Suppressor macrophage treated with lipopolysaccharide for 1 hour (primary cell): Measurements from ENCODE around the gene SGCB.

Experiments used
- DNase-seq, 3 donors: peaks; one replicate each; pipeline ENCODE4 v3.0.0-alpha.2; 2020 to 2022

The SGCB gene

DNA sequence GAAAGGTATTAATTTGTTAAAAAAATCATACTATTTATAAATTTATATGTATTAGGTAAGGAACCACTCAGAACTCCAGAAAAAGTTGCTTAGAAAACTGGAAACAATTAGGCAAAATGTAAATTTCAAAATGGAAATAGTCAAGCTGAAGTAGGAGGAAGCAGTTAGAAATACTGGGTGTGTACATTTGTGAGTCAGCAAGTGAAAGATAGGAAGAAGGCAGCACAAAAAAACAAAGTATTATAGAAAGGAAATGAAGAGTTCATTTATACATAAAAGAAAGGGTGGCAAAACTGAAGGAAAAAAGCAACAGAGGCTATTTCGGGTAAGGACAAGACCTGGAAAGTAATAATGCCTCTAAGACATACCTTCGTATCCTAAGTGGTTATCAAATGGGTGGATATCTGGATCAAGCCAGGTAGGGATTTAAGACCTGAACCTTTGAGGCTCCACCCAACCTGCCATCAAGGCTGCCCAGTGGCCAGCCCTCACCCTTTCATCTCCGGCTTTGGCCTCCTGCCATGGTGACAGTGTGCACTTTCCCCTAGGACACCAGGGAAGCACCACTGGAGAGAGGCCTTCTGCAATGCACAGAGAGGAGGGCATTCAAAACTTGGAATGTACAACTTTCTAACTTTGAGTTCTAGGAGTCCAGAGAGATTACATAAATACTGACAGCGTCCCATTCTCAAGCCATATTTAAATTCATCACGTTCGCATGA is 18.0 kb downstream of the SGCB start, which contains the start of gene LRRC66:
TSS of gene LRRC66 (minus strand) at position 428 of the 722 bp plus-strand sequence. CDS start 2,750 bp downstream, outside the sequence.
- DNase-seq = peak; percentile 1 to 40 (median 30)

DNA sequence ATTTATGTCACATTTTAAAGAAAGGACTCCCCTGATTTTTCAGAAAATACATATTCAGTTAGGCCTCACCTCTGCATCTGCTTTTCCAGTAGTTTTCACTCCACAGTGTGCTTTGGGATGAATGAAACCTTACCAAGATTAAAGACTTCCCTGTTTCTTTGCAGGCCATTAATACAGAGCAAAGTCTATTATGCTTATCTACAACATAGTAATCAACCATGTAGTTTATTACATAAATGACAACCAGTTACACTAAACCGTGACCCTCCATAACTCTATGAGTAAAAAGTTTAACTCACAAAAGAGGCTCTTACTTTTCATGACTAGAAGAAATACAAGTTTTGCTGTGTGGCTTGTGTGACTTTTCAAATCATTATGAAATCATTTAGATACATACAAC is 20.3 kb downstream of the SGCB start:
- DNase-seq = no peak

DNA sequence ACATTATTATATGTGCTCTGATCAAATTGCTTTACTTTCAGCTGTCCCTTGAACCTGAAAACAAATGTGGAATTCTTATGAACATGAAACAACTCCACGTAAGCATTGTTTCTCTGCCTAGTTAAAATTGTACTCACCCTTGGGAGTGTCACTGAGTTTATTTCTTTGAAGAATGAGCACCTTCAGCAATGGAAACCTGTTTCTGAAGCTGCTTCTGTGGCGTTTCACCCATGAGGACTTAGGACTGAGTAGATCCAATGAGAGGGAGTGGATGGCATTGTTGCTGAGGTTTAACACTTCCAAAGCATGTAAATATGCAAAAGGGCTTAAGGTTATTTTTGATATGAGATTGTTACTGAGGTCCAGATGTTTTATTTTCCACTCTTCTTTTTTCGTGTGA is 21.1 kb downstream of the SGCB start:
- no peak for DNase-seq

DNA sequence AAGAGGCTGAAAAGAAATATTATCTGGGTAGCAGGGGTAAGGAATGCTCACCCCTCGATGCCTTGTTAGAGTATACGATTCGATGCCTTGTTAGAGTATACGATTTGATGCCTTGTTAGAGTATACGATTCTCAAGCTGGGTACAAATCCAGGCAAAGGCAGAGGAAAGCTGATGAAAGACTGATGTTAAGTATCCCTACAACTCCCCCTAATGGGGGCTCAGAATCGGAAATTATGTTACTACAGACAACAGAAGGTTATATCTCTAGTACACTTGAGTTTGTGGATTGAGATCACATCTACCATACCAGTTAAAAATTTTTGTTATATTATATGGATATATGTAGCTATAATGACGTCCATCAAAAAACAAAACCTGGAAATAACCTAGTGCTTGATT is 22.7 kb downstream of the SGCB start:
- no peak for DNase-seq

DNA sequence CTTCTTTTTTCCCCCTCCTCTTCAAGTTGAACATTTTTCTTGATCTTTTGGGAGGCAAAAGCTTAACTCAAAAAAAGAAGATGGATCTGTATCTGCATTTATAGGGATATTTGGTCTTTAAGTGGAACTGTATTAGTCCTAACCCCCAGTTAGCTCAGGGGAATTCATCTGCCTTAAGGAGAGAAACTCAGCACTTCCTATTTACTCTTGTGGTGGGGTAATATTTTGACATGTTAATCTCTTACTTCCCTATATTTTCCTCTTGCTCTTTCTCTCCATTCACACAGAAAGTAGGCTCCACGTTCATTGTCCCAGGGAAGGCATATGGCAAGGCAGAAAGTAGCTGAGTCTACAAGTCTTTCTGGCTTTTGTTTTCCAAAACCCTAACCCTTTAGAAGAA is 23.2 kb downstream of the SGCB start:
- DNase-seq = peak; percentile 28 to 58 (median 57)

DNA sequence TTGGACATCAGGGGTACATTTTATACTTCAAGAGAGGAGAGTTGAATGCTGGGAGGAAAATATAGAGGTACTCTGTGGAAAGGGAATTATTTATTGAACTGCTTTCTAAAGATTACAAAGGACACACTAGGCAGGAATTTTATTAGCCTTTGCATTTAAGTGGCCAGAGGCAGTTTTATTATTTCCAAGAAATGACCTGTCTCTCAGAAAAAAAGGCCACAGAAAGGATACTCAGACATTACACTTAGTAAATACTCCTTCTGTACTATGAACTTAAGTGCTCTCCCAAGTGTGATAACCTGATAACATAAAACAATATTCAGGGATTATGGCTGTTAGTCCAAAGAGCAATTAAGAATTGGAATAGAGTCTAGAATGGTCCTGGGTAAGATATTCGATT is 25.4 kb downstream of the SGCB start:
- no peak for DNase-seq

DNA sequence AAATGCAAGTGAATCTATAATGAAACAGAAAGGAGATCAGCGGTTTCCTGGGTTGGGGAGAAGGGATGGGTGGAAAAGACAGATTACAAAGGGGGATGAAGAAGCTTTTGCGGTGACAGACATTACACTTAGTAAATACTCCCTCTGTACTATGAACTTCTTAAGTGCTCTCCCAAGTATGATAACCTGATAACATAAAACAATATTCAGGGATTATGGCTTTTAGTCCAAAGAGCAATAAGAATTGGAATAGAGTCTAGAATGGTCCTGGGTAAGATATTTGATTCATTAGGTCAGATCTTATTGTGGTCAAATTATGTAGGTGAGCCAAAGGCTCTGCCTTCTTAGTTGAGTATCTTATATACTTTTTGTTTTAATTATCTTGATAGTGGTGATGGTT is 27.1 kb downstream of the SGCB start:
- DNase-seq = no peak

DNA sequence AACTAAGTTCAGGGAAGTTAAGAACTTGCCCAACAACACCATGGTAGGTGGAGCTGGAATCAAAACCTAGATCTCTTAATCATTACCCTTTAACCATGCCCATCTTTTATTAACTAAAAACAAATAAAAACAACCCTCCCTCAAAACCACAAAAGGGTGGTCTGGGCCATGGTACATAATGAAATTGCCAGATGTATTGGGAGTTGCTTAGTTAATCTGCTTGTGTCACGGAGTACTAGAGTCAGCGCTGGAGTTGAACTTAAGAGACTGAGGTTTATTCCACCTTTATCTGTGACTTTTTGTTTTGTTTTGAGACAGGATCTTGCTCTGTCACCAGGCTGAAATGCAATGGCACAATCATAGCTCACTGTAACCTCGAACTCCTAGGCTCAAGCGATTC is 31.2 kb downstream of the SGCB start:
- DNase-seq = no peak

DNA sequence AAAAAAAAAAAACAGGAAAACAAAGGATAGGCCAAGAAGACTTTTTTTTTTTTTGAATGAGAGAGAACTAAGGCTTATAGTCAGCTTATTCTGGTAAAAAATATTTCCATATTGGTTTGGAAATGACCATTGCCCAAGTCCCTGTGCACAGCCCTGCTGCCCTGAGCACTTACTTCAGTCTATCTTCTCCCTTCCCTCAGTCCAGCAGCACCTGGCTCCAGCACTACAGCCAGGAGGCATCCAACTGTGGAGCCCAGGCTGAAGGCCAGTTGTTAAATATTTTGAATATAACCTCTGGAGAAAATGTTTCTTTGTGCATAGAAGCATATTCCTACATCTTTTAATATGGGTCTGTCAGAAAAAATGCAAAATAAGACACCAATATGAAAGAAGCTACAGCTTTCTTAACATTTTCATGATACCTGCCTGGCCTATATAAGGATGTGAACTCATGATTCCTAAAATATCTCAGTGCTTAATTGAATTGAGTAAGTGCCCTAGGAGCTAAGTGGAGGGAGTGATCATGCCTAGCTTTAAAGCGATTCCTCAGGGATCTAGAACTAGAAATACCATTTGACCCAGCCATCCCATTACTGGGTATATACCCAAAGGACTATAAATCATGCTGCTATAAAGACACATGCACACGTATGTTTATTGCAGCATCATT is 32.4 kb downstream of the SGCB start:
- no peak for DNase-seq

DNA sequence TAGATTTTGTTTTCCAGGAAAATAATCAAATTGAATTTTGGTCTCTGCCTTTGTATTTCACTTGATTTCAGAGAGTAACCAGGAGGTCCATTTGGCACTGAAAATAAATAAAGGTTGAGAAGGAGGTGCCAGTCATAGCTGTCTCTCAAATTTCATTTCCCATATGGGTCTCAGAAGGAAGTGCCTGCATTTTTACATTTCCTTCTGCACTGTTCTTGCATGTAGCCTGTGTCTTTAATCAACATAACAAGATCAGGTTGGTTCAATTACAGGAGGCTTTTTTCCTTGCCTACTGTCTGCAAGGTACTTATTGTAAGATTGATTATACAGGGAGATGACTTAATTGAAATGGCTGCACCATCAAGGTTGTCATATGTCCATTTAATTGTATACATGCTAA is 33.7 kb downstream of the SGCB start:
- DNase-seq = no peak

DNA sequence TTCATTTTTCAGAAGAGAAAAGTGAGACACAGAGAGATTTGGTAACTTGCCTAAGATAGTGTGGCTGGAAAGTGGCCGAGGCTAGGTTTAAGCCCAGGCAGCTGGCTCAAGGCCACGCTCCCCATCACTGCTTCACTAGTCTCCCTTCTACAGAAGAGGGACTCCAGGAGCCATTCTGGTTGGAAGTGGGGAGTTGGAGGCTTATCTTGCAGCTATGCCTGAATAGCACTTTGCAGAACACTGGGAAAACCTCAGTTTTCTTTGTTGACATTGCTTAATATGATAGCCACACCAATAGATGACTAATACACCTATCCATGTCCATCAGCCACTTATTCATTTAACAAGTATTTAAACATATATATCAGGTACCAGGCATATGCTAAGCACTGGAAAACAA is 36.5 kb downstream of the SGCB start:
- DNase-seq = no peak

DNA sequence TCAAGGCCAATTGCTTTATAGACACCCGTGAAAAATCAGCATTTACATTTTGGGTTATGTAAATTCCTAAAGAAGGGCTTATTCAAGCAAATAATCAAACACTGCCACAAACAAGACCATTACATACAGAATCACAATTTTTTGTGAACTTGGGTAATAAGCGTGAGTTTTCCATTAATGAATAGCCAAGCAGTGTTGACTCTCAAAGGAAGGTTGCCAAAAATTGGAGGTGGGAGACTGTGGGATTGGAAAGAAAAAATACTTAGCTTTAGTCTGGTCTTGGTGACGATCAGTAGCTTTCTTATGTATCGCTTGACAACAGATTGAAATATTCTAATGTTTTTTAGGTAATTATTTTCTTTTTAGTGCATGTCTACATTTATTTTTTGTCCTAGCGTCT is 38.8 kb downstream of the SGCB start:
- no peak for DNase-seq

DNA sequence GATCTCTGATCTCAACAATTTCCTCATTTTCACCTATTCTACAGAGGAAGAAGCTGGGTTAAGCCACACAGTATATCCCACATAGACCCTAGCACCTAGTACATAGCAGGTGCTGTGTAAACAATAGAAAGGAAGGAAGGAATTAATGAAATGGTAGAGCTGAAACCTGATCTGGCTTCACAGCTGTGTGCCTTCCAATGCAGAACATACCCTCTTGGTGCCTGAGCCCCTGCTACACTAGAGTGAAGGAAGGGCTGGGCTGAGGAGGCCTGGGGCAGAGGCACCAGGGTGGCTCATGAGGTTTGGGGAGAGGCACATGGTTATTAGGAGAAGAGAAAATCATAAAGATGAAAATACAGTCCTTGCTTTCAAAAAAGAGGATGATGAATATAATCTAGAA is 39.3 kb downstream of the SGCB start:
- no peak for DNase-seq

DNA sequence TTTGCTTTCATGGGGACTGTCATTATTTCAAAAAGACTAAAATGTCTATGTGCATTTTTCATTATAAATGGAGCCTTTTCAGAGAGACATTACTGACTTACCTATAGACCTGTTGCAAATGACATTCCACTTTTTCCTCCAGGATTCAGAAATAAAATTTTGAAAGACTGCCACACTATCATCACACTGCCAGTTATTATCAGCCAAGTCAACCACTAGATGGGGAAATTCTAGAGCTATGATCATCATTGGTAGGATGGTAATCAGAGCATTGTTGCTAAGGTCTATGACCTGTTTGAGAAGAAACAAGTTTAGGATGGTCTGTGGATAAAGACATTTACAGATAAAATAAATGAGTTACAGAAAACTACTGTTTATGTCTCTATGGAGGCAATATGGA is 40.5 kb downstream of the SGCB start:
- DNase-seq = no peak

DNA sequence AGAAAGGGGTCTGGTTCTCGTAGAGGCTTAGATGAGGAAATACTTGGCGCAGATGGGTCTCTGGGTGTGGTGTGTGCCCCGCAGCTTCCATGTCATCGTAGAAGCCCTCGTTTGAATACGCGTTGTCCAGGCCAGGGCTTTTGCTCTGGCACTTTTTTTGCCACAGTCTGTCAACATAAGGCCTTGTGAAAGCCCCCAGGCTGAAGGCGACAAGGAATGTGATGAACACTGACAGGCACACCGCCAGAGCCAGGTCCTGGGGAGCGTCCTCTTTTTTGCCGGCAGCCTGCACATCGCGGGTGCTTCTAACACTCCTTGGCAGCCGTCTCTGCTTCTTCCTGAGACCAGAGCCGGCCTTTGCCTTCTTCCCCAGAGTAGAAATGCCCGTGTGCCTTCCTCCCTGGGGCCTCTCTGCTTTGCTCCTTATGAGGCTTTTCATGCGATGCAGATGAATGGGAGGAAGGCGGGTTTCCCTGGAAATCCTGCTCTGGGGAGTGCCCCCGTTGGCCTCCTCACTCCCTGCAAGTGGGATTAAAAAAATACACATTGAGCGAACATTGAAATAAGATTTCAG is 42.4 kb downstream of the SGCB start:
- DNase-seq = no peak
